BLaER1 (cell line): ENCODE results near the gene TRNAU1AP.
"Not testable (repeated sequence)": the region's sequence is repeated elsewhere in the genome, so short reads cannot be mapped to it uniquely, and the experiment has no call there.

Experiments
- H3K27ac ChIP-seq: shearing (Covaris generic); formaldehyde crosslinking; 2 replicates; pipeline ENCODE4 v1.8.1; 2022
- H3K27me3 ChIP-seq: shearing (Covaris generic); formaldehyde crosslinking; 2 replicates; pipeline ENCODE4 v1.8.1; 2022
- H3K36me3 ChIP-seq: shearing (Covaris generic); formaldehyde crosslinking; 2 replicates; pipeline ENCODE4 v1.8.1; 2022
- H3K4me1 ChIP-seq: shearing (Covaris generic); formaldehyde crosslinking; 2 replicates; pipeline ENCODE4 v1.8.1; 2022
- H3K4me2 ChIP-seq: shearing (Covaris generic); formaldehyde crosslinking; 2 replicates; pipeline ENCODE4 v1.8.1; 2022
- H3K4me3 ChIP-seq: shearing (Covaris generic); formaldehyde crosslinking; 2 replicates; pipeline ENCODE4 v1.8.1; 2022
- H3K9ac ChIP-seq: shearing (Covaris generic); formaldehyde crosslinking; 2 replicates; pipeline ENCODE4 v1.8.1; 2022
- H3K9me3 ChIP-seq: shearing (Covaris generic); formaldehyde crosslinking; 2 replicates; pipeline ENCODE4 v1.8.1; 2022
- H4K20me1 ChIP-seq: shearing (Covaris generic); formaldehyde crosslinking; 2 replicates; pipeline ENCODE4 v1.8.1; 2022
- Cebpa-rat ChIP-seq: shearing (Covaris generic); IDR thresholded peaks from 2 replicates; pipeline ENCODE4 v1.8.1; 2022

Gene TRNAU1AP

GRCh38 chr1:28545246-28545628 lies 7.6 kb upstream of the TRNAU1AP start:
- H3K9me3 ChIP-seq, result no peaks in the 10 kb centered on the region
- H3K36me3 ChIP-seq, result peaks cover 19% of the 10 kb centered on the region
- H3K4me3 ChIP-seq, result no peak overlapping the region
- no peak overlapping the region for H3K27ac ChIP-seq
- H3K4me2 ChIP-seq, result no peak overlapping the region
- no peak overlapping the region for H3K9ac ChIP-seq
- no peaks in the 10 kb centered on the region for H4K20me1 ChIP-seq
- no peaks in the 10 kb centered on the region for H3K27me3 ChIP-seq
- 0 out of 2 replicates have a peak, but pooled peaks cover 7% of the 10 kb centered on the region for H3K4me1 ChIP-seq
- TF ChIP-seq Cebpa-rat, result no peak

DNA sequence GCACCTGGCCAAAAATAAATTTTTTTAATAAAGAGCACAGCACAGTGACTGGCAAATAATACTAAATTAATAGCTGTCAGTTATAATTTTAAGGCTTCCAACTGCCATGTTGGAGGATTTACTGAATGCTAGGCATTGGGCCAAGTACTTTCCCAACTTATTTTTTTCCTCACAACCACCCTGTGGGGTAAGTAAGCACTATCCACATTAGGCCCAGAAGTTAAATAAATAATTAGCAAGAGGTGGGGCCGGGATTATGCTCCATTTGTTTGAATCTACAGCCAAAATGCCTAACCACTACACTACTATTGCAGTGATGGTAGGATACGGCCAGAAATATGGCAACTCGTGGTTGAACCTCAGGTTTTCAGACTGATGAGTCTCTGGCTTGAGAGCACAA lies 4.6 kb upstream of the TRNAU1AP start:
- Histone ChIP-seq H3K27me3 (no peaks in the 10 kb centered on the region), H3K4me2 (no peak overlapping the region), H3K9me3 (no peaks in the 10 kb centered on the region), H4K20me1 (no peaks in the 10 kb centered on the region), H3K4me1 (peaks cover 16% of the 10 kb centered on the region; the same call in 1 of the 2 replicates), H3K4me3 (no peak overlapping the region), H3K36me3 (no peaks in the 10 kb centered on the region), H3K27ac (no peak overlapping the region), H3K9ac (no peak overlapping the region)
- TF ChIP-seq Cebpa-rat, result no peak

GRCh38 chr1:28551381-28551780 lies 1.5 kb upstream of the TRNAU1AP start:
- Histone ChIP-seq H4K20me1 (no peaks in the 10 kb centered on the region), H3K9me3 (no peaks in the 10 kb centered on the region), H3K27me3 (no peaks in the 10 kb centered on the region), H3K4me1 (peaks cover 26% of the 10 kb centered on the region), H3K27ac (no peak overlapping the region), H3K4me2 (no peak overlapping the region), H3K9ac (no peak overlapping the region), H3K4me3 (no peak overlapping the region), H3K36me3 (peaks cover 15% of the 10 kb centered on the region)
- no peak for TF ChIP-seq Cebpa-rat

GRCh38 chr1:28560886-28561285 lies 8.0 kb downstream of the TRNAU1AP start:
- Histone ChIP-seq H4K20me1 (no peaks in the 10 kb centered on the region), H3K4me1 (no peaks in the 10 kb centered on the region), H3K27me3 (no peaks in the 10 kb centered on the region), H3K27ac (no peak overlapping the region), H3K4me2 (no peak overlapping the region), H3K4me3 (no peak overlapping the region), H3K9ac (no peak overlapping the region), H3K36me3 (peaks cover 99% of the 10 kb centered on the region), H3K9me3 (no peaks in the 10 kb centered on the region)
- no peak for TF ChIP-seq Cebpa-rat

- no peak overlapping the region for H3K4me2 ChIP-seq
- no peaks in the 10 kb centered on the region for H4K20me1 ChIP-seq
- no peak for TF ChIP-seq Cebpa-rat
- H3K27me3 ChIP-seq, result no peaks in the 10 kb centered on the region
- peaks cover 100% of the 10 kb centered on the region for H3K36me3 ChIP-seq
- H3K4me1 ChIP-seq, result no peaks in the 10 kb centered on the region
- H3K27ac ChIP-seq, result no peak overlapping the region
- no peak overlapping the region for H3K4me3 ChIP-seq
- H3K9me3 ChIP-seq, result no peaks in the 10 kb centered on the region
- no peak overlapping the region for H3K9ac ChIP-seq
These were observed 11.4 kb downstream of the TRNAU1AP start for GRCh38 chr1:28564310-28564709.

DNA sequence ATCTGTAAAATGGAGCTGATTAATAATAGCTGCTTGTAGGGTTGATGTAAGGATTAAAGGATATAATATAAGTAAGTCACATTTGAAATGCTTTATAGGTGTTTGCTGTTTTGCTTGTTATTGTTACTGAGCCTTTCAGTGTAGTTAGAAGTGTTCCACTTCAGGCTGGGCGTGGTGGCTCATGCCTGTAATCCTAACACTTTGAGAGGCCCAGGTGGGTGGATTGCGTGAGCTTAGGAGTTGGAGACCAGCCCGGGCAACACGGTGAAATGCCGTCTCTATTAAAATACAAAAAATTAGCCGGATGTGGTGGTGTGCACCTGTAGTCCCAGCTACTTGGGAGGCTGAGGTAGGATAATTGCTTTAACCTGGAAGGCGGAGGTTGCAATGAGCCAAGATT lies 12.2 kb downstream of the TRNAU1AP start:
- no peak overlapping the region for H3K9ac ChIP-seq
- H3K4me1 ChIP-seq, result no peaks in the 10 kb centered on the region
- H3K9me3 ChIP-seq, result no peaks in the 10 kb centered on the region
- no peak overlapping the region for H3K4me2 ChIP-seq
- TF ChIP-seq Cebpa-rat, result no peak
- no peak overlapping the region for H3K27ac ChIP-seq
- H4K20me1 ChIP-seq, result no peaks in the 10 kb centered on the region
- no peak overlapping the region for H3K4me3 ChIP-seq
- H3K36me3 ChIP-seq, result peaks cover 97% of the 10 kb centered on the region
- H3K27me3 ChIP-seq, result no peaks in the 10 kb centered on the region

- Histone ChIP-seq H3K4me3 (no peak overlapping the region), H3K36me3 (peaks cover 97% of the 10 kb centered on the region), H3K4me2 (no peak overlapping the region), H3K9ac (no peak overlapping the region), H3K27me3 (no peaks in the 10 kb centered on the region), H3K4me1 (no peaks in the 10 kb centered on the region), H3K27ac (no peak overlapping the region), H4K20me1 (no peaks in the 10 kb centered on the region), H3K9me3 (no peaks in the 10 kb centered on the region)
- no peak for TF ChIP-seq Cebpa-rat
These were observed 12.8 kb downstream of the TRNAU1AP start for GRCh38 chr1:28565726-28566125.

GRCh38 chr1:28566931-28567330 lies 14.0 kb downstream of the TRNAU1AP start:
- Histone ChIP-seq H3K4me2 (no peak overlapping the region), H3K9me3 (no peaks in the 10 kb centered on the region), H4K20me1 (no peaks in the 10 kb centered on the region), H3K27me3 (no peaks in the 10 kb centered on the region), H3K4me3 (no peak overlapping the region), H3K4me1 (no peaks in the 10 kb centered on the region), H3K27ac (no peak overlapping the region), H3K36me3 (peaks cover 97% of the 10 kb centered on the region), H3K9ac (no peak overlapping the region)
- no peak for TF ChIP-seq Cebpa-rat

DNA sequence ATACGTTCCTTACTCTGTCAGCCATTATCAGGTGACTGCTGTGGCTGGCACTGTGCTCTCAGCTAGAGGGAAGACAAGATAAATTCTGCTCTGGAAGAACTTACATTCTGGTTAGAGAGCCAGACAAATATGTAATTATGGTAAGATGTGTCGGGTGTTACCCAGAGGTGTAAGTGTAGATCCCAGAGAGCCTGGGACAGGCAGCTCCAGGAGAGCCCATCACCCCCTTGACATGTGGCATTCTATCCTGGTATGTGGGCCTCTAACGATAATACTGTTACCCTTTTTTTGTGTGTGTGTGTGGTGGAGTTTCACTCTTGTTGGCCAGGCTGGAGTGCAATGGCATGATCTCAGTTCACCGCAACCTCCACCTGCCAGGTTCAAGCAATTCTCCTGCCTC lies 19.0 kb downstream of the TRNAU1AP start:
- no peak for TF ChIP-seq Cebpa-rat
- H3K9me3 ChIP-seq, result no peaks in the 10 kb centered on the region
- H3K4me1 ChIP-seq, result no peaks in the 10 kb centered on the region
- H4K20me1 ChIP-seq, result no peaks in the 10 kb centered on the region; the same call in 1 of the 2 replicates
- H3K27me3 ChIP-seq, result no peaks in the 10 kb centered on the region
- no peak overlapping the region for H3K4me2 ChIP-seq
- no peak overlapping the region for H3K4me3 ChIP-seq
- H3K36me3 ChIP-seq, result peaks cover 97% of the 10 kb centered on the region
- H3K9ac ChIP-seq, result no peak overlapping the region
- H3K27ac ChIP-seq, result no peak overlapping the region

- not testable (repeated sequence) for H3K9me3 ChIP-seq
- H3K36me3 ChIP-seq, result peaks cover 97% of the 10 kb centered on the region
These were observed 20.0 kb downstream of the TRNAU1AP start for GRCh38 chr1:28572891-28573290.

GRCh38 chr1:28573564-28573963 lies 20.7 kb downstream of the TRNAU1AP start:
- Histone ChIP-seq H3K36me3 (peaks cover 97% of the 10 kb centered on the region), H3K4me3 (no peak overlapping the region)
- TF ChIP-seq Cebpa-rat, result no peak

More at GRCh38 chr1:28572891-28573290, 20.0 kb downstream of the TRNAU1AP start:
- not testable (repeated sequence) for H3K27me3 ChIP-seq, H3K4me1 ChIP-seq, H3K4me3 ChIP-seq, H4K20me1 ChIP-seq, H3K4me2 ChIP-seq, H3K27ac ChIP-seq, H3K9ac ChIP-seq

More at GRCh38 chr1:28573564-28573963, 20.7 kb downstream of the TRNAU1AP start:
- Histone ChIP-seq H3K27me3 (no peaks in the 10 kb centered on the region), H4K20me1 (peaks cover 14% of the 10 kb centered on the region), H3K4me1 (peaks cover 12% of the 10 kb centered on the region), H3K27ac (no peak overlapping the region), H3K9me3 (no peaks in the 10 kb centered on the region), H3K9ac (no peak overlapping the region), H3K4me2 (no peak overlapping the region)
